Measurements from ENCODE around the gene PPP1R15A.

PPP1R15A gene

DNA sequence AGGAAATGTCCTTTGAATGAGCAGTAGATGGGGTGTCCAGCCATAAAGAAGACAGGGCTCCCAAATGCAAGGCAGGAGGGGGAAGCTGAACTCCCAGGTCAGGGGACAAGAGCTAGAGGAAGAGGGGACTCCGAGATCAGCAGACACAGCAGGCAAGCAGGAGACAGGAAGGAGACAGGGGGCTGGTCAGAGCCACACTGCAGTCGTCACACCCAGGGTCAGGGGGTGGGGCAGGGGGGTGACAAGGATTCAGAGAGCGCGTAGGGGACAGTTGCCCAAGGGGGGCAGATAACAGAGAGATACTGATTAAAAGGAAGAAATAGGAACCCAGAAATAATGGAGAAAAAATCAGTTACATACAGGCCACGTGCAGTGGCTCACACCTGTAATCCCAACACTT is 39.2 kb upstream of the PPP1R15A start:
- ChIA-PET POLR2A (no interaction called here), CTCF (interaction anchor here (0.6 to 4.7 kb wide), 6 partner anchors 9 to 45 kb away, joined by 4 to 29 read pairs (median 4); no protein-coding TSS in a partner anchor)
- no peaks in the 10 kb centered on the region; the same call in none of the 2 replicates for H3K4me1 ChIP-seq (ENCODE audit: control insufficient read depth, insufficient read depth, low read length)
- no peak overlapping the region for H3K4me3 ChIP-seq (ENCODE audit: low read depth, low read length)
- no peak overlapping the region for H3K27ac ChIP-seq (ENCODE audit: extremely low read depth, low read depth, low read length)
- no peaks in the 10 kb centered on the region for H3K9me3 ChIP-seq (ENCODE audit: control insufficient read depth, insufficient read depth, low read depth, low read length)
- TF ChIP-seq, protein P1, sequence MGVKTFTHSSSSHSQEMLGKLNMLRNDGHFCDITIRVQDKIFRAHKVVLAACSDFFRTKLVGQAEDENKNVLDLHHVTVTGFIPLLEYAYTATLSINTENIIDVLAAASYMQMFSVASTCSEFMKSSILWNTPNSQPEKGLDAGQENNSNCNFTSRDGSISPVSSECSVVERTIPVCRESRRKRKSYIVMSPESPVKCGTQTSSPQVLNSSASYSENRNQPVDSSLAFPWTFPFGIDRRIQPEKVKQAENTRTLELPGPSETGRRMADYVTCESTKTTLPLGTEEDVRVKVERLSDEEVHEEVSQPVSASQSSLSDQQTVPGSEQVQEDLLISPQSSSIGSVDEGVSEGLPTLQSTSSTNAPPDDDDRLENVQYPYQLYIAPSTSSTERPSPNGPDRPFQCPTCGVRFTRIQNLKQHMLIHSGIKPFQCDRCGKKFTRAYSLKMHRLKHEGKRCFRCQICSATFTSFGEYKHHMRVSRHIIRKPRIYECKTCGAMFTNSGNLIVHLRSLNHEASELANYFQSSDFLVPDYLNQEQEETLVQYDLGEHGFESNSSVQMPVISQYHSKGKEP (tag by site-specific recombination; IDR thresholded peaks at IDR 0.05): no peak
- TF ChIP-seq, protein P2, sequence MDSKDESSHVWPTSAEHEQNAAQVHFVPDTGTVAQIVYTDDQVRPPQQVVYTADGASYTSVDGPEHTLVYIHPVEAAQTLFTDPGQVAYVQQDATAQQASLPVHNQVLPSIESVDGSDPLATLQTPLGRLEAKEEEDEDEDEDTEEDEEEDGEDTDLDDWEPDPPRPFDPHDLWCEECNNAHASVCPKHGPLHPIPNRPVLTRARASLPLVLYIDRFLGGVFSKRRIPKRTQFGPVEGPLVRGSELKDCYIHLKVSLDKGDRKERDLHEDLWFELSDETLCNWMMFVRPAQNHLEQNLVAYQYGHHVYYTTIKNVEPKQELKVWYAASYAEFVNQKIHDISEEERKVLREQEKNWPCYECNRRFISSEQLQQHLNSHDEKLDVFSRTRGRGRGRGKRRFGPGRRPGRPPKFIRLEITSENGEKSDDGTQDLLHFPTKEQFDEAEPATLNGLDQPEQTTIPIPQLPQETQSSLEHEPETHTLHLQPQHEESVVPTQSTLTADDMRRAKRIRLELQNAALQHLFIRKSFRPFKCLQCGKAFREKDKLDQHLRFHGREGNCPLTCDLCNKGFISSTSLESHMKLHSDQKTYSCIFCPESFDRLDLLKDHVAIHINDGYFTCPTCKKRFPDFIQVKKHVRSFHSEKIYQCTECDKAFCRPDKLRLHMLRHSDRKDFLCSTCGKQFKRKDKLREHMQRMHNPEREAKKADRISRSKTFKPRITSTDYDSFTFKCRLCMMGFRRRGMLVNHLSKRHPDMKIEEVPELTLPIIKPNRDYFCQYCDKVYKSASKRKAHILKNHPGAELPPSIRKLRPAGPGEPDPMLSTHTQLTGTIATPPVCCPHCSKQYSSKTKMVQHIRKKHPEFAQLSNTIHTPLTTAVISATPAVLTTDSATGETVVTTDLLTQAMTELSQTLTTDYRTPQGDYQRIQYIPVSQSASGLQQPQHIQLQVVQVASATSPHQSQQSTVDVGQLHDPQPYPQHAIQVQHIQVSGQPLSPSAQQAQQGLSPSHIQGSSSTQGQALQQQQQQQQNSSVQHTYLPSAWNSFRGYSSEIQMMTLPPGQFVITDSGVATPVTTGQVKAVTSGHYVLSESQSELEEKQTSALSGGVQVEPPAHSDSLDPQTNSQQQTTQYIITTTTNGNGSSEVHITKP (tag by site-specific recombination; IDR thresholded peaks at IDR 0.05): no peak
- TF ChIP-seq, protein P3, sequence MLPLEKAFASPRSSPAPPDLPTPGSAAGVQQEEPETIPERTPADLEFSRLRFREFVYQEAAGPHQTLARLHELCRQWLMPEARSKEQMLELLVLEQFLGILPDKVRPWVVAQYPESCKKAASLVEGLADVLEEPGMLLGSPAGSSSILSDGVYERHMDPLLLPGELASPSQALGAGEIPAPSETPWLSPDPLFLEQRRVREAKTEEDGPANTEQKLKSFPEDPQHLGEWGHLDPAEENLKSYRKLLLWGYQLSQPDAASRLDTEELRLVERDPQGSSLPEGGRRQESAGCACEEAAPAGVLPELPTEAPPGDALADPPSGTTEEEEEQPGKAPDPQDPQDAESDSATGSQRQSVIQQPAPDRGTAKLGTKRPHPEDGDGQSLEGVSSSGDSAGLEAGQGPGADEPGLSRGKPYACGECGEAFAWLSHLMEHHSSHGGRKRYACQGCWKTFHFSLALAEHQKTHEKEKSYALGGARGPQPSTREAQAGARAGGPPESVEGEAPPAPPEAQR (tag by site-specific recombination; IDR thresholded peaks at IDR 0.05): no peak
- H3K36me3 ChIP-seq (ENCODE audit: control insufficient read depth in 2 of 2, insufficient read depth in 1 of 2, low read length in 2 of 2): no peaks in the 10 kb centered on the region

DNA sequence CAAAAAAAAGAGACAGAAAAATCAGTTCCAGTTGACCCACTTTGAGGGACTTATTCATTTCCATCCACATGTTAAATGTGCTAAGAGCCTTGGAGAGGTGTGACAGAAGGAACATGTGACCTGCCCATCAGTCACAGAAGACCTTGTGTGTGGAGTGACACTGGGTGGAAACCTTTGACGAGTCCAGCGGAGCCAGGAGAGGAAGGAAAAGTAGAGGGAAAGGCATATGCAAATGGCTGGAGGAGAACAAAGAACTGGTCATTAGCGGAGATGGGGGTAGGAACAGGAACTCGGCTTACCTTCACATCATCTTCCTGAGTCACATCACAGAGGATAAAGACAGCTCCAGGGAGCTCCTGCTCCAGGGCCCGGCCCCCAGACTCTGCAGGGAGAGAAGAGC is 38.2 kb upstream of the PPP1R15A start:
- Histone ChIP-seq H3K4me1 (ENCODE audit: control insufficient read depth, insufficient read depth, low read length) (no peaks in the 10 kb centered on the region; the same call in none of the 2 replicates), H3K9me3 (ENCODE audit: control insufficient read depth, insufficient read depth, low read depth, low read length) (no peaks in the 10 kb centered on the region), H3K4me3 (ENCODE audit: low read depth, low read length) (no peak overlapping the region), H3K36me3 (ENCODE audit: control insufficient read depth in 2 of 2, insufficient read depth in 1 of 2, low read length in 2 of 2) (no peaks in the 10 kb centered on the region), H3K27ac (ENCODE audit: extremely low read depth, low read depth, low read length) (no peak overlapping the region)
- ChIA-PET POLR2A (no interaction called here), CTCF (interaction anchor here (0.6 to 4.7 kb wide), 5 partner anchors 8 to 572 kb away, joined by 3 to 29 read pairs (median 4); no protein-coding TSS in a partner anchor)
- TF ChIP-seq, protein P4, sequence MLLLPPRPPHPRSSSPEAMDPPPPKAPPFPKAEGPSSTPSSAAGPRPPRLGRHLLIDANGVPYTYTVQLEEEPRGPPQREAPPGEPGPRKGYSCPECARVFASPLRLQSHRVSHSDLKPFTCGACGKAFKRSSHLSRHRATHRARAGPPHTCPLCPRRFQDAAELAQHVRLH (tag by site-specific recombination; IDR thresholded peaks at IDR 0.05): no peak
- TF ChIP-seq ZNF747 (tag by site-specific recombination; IDR thresholded peaks at IDR 0.05) (no peak), SETDB1 (IDR thresholded peaks at IDR 0.05; ENCODE audit: insufficient read length, low read length) (no peak), ZNF785 (tag by site-specific recombination; IDR thresholded peaks at IDR 0.05) (no peak)

DNA sequence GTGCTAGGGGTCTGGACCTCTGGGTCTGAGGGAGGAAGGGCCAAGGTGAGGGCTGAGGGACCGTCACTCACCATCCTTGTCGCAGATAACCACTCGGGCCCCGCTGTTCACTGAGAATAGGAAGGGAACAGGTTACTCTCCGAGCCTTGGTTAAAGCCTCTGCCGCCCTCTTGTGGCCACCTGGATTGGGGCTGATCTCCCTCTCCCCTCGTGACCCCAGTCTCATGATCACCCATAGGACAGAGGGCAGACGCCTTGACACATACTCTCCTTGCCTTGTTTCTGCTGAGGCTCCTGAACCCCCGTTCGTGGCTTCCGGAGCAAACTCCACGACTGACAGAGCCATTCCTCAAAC is 36.5 kb upstream of the PPP1R15A start:
- CTCF ChIA-PET: interaction anchor here (0.6 to 3.7 kb wide), 20 partner anchors 8 to 775 kb away, joined by 3 to 38 read pairs (median 4); partner anchors contain the start of gene CA11
- H3K27ac ChIP-seq (ENCODE audit: extremely low read depth, low read depth, low read length): peak overlapping the region; percentile 37; the same call in 1 of the 2 replicates
- TF ChIP-seq ZXDB (tag by site-specific recombination; IDR thresholded peaks at IDR 0.05) (peak; percentile 28; the same call in 1 of the 2 replicates), SCRT1 (tag by site-specific recombination; IDR thresholded peaks at IDR 0.05; ENCODE audit: borderline replicate concordance) (peak; percentile 87), MYNN (tag by site-specific recombination; IDR thresholded peaks at IDR 0.05; ENCODE audit: borderline replicate concordance) (no peak), ZFP37 (tag by site-specific recombination; IDR thresholded peaks at IDR 0.05) (0 out of 2 replicates have a peak, but pooled peaks have one; percentile 24), ZNF747 (tag by site-specific recombination; IDR thresholded peaks at IDR 0.05) (no peak), BCL11A (tag by site-specific recombination; IDR thresholded peaks at IDR 0.05; ENCODE audit: low read depth) (peak; percentile 75), ZNF341 (tag by site-specific recombination; IDR thresholded peaks at IDR 0.05; ENCODE audit: low read depth) (no peak), ZFP69B (tag by site-specific recombination; IDR thresholded peaks at IDR 0.05) (peak; percentile 33; the same call in 1 of the 2 replicates)
- TF ChIP-seq, protein P5, sequence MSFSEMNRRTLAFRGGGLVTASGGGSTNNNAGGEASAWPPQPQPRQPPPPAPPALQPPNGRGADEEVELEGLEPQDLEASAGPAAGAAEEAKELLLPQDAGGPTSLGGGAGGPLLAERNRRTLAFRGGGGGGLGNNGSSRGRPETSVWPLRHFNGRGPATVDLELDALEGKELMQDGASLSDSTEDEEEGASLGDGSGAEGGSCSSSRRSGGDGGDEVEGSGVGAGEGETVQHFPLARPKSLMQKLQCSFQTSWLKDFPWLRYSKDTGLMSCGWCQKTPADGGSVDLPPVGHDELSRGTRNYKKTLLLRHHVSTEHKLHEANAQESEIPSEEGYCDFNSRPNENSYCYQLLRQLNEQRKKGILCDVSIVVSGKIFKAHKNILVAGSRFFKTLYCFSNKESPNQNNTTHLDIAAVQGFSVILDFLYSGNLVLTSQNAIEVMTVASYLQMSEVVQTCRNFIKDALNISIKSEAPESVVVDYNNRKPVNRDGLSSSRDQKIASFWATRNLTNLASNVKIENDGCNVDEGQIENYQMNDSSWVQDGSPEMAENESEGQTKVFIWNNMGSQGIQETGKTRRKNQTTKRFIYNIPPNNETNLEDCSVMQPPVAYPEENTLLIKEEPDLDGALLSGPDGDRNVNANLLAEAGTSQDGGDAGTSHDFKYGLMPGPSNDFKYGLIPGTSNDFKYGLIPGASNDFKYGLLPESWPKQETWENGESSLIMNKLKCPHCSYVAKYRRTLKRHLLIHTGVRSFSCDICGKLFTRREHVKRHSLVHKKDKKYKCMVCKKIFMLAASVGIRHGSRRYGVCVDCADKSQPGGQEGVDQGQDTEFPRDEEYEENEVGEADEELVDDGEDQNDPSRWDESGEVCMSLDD (tag by site-specific recombination; IDR thresholded peaks at IDR 0.05): peak; percentile 79
- TF ChIP-seq, protein P6, sequence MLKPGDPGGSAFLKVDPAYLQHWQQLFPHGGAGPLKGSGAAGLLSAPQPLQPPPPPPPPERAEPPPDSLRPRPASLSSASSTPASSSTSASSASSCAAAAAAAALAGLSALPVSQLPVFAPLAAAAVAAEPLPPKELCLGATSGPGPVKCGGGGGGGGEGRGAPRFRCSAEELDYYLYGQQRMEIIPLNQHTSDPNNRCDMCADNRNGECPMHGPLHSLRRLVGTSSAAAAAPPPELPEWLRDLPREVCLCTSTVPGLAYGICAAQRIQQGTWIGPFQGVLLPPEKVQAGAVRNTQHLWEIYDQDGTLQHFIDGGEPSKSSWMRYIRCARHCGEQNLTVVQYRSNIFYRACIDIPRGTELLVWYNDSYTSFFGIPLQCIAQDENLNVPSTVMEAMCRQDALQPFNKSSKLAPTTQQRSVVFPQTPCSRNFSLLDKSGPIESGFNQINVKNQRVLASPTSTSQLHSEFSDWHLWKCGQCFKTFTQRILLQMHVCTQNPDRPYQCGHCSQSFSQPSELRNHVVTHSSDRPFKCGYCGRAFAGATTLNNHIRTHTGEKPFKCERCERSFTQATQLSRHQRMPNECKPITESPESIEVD (tag by site-specific recombination; IDR thresholded peaks at IDR 0.05): no peak
- TF ChIP-seq, protein P7, sequence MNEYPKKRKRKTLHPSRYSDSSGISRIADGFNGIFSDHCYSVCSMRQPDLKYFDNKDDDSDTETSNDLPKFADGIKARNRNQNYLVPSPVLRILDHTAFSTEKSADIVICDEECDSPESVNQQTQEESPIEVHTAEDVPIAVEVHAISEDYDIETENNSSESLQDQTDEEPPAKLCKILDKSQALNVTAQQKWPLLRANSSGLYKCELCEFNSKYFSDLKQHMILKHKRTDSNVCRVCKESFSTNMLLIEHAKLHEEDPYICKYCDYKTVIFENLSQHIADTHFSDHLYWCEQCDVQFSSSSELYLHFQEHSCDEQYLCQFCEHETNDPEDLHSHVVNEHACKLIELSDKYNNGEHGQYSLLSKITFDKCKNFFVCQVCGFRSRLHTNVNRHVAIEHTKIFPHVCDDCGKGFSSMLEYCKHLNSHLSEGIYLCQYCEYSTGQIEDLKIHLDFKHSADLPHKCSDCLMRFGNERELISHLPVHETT (tag by site-specific recombination; IDR thresholded peaks at IDR 0.05): peak; percentile 54; the same call in 1 of the 2 replicates

More for the DNA sequence above, 36.5 kb upstream of the PPP1R15A start:
- H3K36me3 ChIP-seq (ENCODE audit: control insufficient read depth in 2 of 2, insufficient read depth in 1 of 2, low read length in 2 of 2): no peaks in the 10 kb centered on the region
- H3K4me1 ChIP-seq (ENCODE audit: control insufficient read depth, insufficient read depth, low read length): no peaks in the 10 kb centered on the region; the same call in none of the 2 replicates
- POLR2A ChIA-PET: interaction anchor here (1.2 kb wide), 1 partner anchor 40 kb away, joined by 4 read pairs; no protein-coding TSS in a partner anchor
- no peak overlapping the region for H3K4me3 ChIP-seq (ENCODE audit: low read depth, low read length)
- no peaks in the 10 kb centered on the region for H3K9me3 ChIP-seq (ENCODE audit: control insufficient read depth, insufficient read depth, low read depth, low read length)

All from HEK293 (cell line).